ENCODE data around the gene HOXD3. TPM values are rescaled to one million over a fixed set of nuclear protein-coding genes. Genes with fewer than 3 reads are reported as not detected.

Gene HOXD3
- total and polyA plus RNA-seq, 4 experiments from 2014 or later = not detected

GRCh38 chr2:176213406-176213805, 56.3 kb downstream of the HOXD3 start:
- peaks cover 0 to 3% (median 0%) of the 10 kb centered on the region in 8 donors for H3K9me3 Mint-ChIP-seq
- no peaks in the 10 kb centered on the region for H3K36me3 Mint-ChIP-seq
- Histone ChIP-seq H3K27ac (ENCODE audit: low read depth, low read length) (no peak overlapping the region), H3K27me3 (ENCODE audit: insufficient read depth, low read length) (no peaks in the 10 kb centered on the region), H3K4me1 (ENCODE audit: insufficient read depth, low read length) (no peaks in the 10 kb centered on the region), H3K36me3 (ENCODE audit: insufficient read depth, low read length) (no peaks in the 10 kb centered on the region), H3K4me3 (ENCODE audit: low read length in 2 of 2) (no peak overlapping the region), H3K9me3 (ENCODE audit: control insufficient read depth in 1 of 2, low read length in 2 of 2) (no peaks in the 10 kb centered on the region)
- H3K4me1 Mint-ChIP-seq = no peaks in the 10 kb centered on the region
- H3K4me3 Mint-ChIP-seq = no peak overlapping the region
- H3K27me3 Mint-ChIP-seq = peaks cover 8% of the 10 kb centered on the region in 2 donors
- H3K27ac Mint-ChIP-seq = no peak overlapping the region
- ChIA-PET CTCF (ENCODE audit: partially characterized antibody) (no interaction called here), POLR2A (ENCODE audit: partially characterized antibody) (no interaction called here)
- DNase-seq = no peak
- intact Hi-C loops (cut with micrococcal nuclease) = no loop called here

Small RNAs within 50 kb of the gene (microRNA-seq; reads per million reads assigned to microRNA genes)
- 17.0 reads per million, percentile 49 among the genes with 10 or more reads in this experiment for gene MIR10B (ENCODE audit: borderline microRNAs expressed, borderline number of aligned reads, borderline replicate concordance)

Other genes with a start within 250 kb of the HOXD3 start
- gene LNPK, start 155.0 kb upstream of the HOXD3 start, total RNA-seq = 10 to 100 TPM; 30.4 to 31.3 TPM
- gene LNPK, start 155.0 kb upstream of the HOXD3 start, polyA plus RNA-seq = 10 to 100 TPM; 17.5 to 21.8 TPM
- not detected for gene EVX2, start 73.3 kb upstream of the HOXD3 start, total RNA-seq
- gene EVX2, start 73.3 kb upstream of the HOXD3 start, polyA plus RNA-seq = not detected
- not detected for gene HOXD13, start 64.6 kb upstream of the HOXD3 start, total RNA-seq
- gene HOXD13, start 64.6 kb upstream of the HOXD3 start, polyA plus RNA-seq = not detected
- not detected for gene HOXD12, start 57.5 kb upstream of the HOXD3 start, total RNA-seq
- gene HOXD12, start 57.5 kb upstream of the HOXD3 start, polyA plus RNA-seq = not detected
- not detected for gene HOXD11, start 50.0 kb upstream of the HOXD3 start, total RNA-seq
- gene HOXD11, start 50.0 kb upstream of the HOXD3 start, polyA plus RNA-seq = not detected
- gene HOXD10, start 40.5 kb upstream of the HOXD3 start, total RNA-seq = not detected
- not detected for gene HOXD10, start 40.5 kb upstream of the HOXD3 start, polyA plus RNA-seq
- gene HOXD9, start 34.6 kb upstream of the HOXD3 start, total RNA-seq = not detected
- gene HOXD9, start 34.6 kb upstream of the HOXD3 start, polyA plus RNA-seq = not detected
- not detected for gene HOXD8, start 27.6 kb upstream of the HOXD3 start, total RNA-seq
- gene HOXD8, start 27.6 kb upstream of the HOXD3 start, polyA plus RNA-seq = not detected
- not detected for gene HOXD4, start 5.8 kb upstream of the HOXD3 start, total RNA-seq
- not detected for gene HOXD4, start 5.8 kb upstream of the HOXD3 start, polyA plus RNA-seq
- not detected for gene HOXD1, start 31.4 kb downstream of the HOXD3 start, total RNA-seq
- not detected for gene HOXD1, start 31.4 kb downstream of the HOXD3 start, polyA plus RNA-seq
- 1 to 10 TPM; 7.6 to 8.1 TPM for gene MTX2, start 112.1 kb downstream of the HOXD3 start, total RNA-seq
- 10 to 100 TPM; 15.9 to 24.6 TPM for gene MTX2, start 112.1 kb downstream of the HOXD3 start, polyA plus RNA-seq

Measured in CD4-positive, alpha-beta memory T cell (primary cell).